Raji (cell line): ENCODE results near the gene LGALS8.

Experiments
- POLR2A ChIP-seq: IDR thresholded peaks from 2 replicates; pipeline ENCODE4 v1.6.1; 2011; ENCODE audit warnings: low read depth, low read length, control low read depth; ENCODE audit not compliant: insufficient read depth

Gene LGALS8

DNA sequence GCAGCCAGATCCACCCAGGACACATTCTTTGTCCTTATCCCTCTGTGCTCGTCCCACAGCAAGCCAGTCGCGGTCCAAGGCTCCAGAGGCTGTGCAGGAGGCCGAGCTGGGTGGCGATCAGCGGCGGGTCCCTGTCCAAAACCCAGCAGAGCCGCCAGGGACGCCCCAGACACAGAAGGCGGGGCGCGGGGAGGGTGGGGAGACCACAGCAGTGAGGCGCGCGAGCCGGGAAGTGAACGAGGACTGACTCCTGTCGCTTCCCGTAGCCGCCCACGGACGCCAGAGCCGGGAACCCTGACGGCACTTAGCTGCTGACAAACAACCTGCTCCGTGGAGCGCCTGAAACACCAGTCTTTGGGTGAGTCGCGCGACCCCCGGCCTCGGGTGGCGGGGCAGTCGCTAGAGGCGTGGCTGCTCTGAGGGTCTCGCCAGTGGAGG is at the start of gene LGALS8:
Gene LGALS8 (plus strand): TSS at position 279 of the 438 bp plus-strand sequence. CDS start 2,089 bp downstream, outside the sequence.
- no peak for TF ChIP-seq POLR2A

DNA sequence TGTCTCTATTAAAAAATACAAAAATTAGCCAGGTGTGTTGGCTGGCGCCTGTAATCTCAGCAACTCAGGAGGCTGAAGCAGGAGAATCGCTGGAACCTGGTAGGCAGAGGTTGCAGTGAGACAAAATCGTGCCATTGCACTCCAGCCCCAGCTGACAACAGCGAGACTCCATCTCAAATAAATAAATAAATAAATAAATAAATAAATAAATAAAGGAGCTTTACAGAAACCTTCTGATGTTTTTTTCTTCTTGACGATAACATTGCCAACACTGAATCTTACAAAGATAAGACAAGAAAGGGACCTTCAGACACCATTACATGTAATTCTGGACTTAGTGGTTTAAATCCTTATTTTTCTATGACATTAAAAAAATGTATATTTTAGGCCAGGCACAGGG is 47.8 kb upstream of the LGALS8 start:
- TF ChIP-seq POLR2A, result no peak

DNA sequence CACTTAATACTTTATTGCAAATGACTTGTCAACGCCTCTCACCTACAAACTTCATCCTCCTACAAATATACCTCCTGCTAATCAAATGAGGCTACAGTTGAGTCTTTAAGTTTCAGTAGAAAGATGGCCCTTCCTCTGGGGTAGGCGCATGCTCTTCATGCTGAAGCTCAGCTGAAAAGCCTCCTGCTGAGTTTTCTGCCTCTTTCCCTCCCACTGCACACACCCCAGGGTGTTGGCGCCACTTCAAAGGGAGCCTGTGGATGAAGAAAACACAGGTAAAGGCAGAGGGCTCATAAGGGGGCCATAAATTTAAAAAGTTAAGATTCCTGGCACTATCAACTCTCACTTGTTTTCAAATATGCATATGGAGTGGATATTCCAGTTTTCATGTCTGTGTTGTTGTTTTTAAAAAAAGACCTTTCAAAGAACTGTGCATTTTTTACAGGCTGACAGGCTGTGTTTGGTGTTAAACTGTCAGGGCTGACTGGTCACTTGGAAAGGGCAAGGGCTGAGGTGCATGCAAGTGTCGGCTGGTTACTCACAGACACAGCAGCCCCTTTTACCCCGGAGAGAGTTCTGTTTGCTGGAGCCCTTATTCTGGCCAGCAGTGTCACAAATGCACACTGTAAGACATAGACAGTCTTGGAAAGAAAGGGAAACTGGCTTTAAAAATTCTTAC is 42.9 kb upstream of the LGALS8 start:
- TF ChIP-seq POLR2A, result no peak

DNA sequence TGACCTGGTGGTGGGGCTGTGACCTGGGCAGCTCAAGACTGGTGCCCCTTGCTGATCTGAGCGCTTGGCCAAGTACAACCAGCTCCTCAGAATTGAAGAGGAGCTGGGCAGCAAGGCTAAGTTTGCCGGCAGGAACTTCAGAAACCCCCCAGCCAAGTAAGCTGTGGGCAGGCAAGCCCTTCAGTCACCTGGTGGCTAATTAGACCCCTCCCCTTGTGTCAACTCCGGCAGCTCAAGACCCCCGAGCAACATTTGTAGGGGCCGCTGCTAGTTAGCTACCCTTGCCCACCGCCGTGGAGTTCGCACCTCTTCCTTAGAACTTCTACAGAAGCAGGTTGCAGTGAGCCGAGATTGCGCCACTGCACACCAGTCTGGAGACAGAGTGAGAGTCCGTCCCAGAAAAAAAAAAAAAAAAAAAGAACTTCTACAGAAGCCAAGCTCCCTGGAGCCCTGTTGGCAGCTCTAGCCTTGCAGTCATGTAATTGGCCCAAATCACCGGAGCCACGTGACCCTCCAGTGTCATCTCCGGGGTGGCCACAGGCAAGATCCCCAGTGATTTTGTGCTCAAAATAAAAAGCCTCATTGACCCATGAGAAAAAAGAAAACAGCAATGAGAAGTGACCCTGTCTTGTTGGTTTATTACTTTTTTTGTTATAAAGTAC is 39.3 kb upstream of the LGALS8 start:
- TF ChIP-seq POLR2A, result no peak

DNA sequence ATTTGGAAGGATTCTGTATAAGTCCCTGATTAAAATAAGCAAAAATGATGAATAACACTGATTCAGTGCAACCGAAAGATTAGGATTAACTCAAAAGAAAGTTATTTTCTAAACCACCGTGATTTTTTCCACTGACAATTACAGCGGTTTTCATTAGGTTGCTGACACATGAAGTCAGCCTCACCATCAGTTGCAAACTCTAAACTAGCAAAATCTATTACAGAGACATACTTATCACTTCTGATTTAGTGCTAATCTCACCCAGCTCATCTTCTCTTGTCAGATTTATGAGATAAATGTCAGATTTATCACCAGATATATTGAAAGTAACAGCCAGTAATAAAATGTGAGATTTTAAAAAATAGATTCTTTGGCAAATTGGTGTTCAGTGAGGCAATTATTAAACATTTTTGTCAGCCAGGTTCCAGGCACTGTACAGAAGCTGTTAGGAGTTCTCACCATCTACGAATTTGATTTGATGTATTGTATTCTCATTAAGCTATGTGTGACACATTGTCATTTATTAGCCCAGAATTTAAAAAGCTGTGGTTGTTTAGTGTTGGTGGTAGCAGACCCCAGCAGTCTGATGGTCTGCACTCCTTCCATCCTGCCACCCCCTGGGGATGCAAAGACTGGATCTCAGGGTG is 37.3 kb upstream of the LGALS8 start:
- TF ChIP-seq POLR2A, result no peak

DNA sequence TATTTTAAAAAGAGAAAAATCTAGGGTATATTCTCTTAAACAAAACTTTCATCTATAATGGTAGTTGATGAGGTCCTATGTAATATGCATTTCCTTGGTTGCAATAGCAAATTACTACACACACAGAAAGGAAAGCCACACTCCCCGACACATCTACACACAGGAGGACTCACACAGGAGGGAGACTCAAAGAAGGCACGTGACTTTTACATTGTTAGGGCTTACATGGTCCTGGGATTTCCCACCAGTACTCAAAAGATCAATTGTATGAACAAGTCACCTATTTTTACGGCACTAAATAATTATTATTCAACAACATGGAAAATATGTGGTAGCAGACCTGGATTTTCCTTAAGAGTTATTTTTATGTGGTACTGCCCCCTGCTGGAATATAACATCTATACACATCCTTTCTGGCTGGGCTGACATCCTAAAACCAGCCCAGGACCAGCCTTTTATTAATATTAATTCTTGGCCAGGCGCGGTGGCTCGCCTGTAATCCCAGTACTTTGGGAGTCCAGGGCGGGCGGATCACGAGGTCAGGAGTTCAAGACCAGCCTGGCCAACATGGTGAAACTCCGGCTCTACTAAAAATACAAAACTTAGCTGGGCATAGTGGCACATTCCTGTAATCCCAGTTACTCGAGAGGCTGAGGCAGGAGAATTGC is 33.9 kb upstream of the LGALS8 start:
- no peak for TF ChIP-seq POLR2A

DNA sequence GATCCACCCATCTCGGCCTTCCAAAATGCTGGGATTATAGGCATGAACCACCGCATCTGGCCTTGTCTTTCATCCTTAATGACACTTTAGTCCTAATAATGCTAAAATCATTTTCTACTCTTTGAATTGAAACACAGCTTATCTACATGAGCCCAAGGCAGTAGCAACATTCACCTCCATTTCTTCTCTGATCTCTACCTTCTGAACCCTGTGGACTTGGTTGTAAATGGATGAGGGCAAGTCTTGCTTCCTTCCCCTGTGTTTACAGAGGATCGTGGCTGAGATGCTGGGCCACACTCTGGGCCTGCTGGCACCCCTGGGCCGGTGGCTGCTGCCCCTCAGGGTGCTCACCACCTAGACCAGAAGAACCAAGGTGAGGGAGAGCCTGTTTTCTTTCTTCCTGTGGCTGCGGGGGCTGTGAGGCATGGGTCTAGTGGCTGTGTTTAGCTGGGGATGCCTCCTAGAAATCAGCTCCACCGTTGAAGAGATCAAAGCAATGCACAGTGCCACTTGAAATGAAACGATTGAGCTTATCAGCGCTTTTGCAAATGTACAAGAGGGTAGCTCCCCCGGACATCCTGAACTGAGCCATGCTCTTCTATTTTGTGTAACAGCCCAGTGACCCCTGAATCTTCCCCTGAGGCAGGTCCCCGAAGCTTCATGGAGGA is 32.2 kb upstream of the LGALS8 start:
- TF ChIP-seq POLR2A, result no peak

DNA sequence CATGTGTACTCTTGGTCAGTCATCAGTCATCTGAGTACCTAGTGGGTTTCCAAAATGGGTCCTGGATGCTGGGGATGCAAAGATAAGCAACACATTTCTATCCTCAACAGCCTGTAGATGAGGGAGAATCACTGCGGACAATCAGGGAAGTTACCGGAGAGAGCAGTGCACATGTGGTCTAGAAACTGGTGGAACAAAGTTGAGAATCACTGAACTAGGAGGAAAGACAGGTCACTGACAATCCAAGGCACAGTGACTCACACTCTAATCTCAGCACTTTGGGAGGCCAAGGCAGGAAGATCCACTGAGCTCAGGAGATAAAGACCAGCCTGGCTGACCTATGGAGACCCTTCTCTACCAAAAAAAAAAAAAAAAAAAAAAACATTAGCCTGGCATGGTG is 31.4 kb upstream of the LGALS8 start:
- TF ChIP-seq POLR2A, result no peak

DNA sequence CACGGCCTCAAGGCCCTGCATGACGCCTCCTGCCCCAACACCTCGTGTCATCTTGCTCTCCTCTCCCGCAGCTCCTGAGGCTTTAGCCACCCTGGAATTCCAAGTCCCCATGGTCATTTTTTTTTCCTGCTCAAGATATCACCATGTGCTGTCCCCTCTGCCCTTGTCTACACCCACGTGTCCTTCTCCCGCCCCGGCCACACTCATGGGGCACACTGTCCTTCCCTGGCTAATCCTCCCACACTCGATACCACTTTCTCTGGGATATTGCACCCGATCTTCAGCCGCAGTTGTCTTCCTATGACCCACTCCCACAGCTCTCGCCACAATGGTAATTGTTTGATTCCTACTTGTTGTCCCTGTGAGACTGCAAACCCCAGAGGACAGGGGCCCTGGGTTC is 29.7 kb upstream of the LGALS8 start:
- TF ChIP-seq POLR2A, result no peak

DNA sequence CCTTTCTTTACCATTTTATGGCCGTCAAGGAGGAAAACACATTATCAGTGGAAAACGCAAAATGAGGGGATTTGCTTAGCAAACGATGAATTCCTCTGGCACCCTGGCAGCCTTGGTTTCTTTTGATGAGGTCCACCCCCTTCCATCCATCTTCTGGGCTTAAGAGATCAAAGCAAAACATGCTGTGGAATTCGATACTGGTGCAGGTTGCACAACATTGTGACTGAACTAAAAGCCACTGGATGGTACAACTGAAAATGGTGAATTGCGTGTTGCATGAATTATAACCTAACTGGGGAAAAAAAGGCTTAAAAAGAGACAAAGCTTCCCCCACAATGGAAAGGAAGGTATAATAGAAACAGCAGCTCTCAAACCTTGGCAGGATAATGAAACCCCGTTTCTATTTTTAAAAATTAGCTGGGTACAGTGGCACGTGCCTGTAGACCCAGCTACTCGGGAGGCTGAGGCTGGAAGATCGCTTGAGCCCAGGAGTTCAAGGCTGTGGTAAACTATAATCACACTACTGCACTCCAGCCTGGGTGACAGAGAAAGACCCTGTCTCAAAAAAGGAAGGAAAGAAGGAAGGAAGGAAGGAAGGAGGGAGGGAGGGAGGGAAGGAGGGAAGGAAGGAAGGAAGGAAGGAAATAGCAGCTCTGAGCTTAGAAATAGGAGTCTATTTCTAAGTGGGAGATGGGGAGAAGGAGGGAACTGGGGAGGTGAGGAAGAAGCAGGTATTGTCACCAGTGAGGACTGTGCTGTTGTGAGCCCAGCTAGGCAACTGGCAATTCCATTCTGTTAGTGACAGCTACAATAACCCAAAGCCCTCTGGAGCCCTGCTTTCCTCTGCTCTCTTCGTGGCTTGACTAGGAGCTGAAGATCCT is 29.0 kb upstream of the LGALS8 start:
- no peak for TF ChIP-seq POLR2A

DNA sequence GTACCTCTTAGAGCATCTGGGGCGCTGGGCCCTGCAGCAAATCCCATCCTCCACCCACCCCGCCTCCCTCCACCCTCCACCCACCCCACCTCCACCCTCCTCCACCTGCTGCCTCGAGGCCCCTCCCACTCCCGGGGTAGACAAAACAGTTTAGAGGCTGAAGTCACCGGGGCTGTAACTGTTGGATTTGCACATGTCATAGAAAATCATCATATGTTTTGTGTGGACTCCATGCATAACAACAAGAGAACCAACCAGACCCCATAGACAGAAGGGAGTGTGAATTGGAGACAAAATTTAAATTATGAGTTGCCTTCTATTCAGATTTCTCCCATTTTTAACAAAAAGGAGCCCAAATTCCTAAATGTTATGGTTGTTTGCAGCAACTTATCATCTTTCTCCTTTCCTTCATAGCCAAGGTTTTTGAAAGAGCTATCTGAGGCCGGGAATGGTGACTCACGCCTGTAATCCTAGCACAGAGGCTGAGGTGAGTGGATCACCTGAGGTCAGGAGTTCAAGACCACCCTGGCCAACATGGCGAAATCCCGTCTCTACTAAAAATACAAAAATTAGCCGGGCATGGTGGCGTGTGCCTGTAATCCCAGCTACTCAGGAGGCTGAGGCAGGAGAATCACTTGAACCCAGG is 28.2 kb upstream of the LGALS8 start:
- no peak for TF ChIP-seq POLR2A

DNA sequence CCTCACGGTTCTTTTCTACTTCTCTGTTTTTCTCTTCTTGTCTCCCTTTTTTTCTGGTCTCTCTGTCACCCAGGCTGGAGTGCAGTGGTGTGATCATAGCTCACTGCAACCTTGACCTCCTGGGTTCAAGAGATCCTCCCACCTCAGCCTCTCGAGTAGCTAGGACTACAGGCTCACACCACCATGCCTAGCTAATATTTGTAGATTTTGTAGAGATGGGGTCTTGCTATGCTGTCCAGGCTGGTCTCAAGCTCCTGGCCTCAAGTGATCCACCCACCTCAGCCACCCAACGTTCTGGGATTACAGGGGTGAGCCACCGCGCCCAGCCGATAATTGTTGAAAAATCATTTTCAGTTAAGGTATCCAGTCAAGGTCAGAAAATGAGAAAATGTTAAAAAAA is 25.9 kb upstream of the LGALS8 start:
- no peak for TF ChIP-seq POLR2A

DNA sequence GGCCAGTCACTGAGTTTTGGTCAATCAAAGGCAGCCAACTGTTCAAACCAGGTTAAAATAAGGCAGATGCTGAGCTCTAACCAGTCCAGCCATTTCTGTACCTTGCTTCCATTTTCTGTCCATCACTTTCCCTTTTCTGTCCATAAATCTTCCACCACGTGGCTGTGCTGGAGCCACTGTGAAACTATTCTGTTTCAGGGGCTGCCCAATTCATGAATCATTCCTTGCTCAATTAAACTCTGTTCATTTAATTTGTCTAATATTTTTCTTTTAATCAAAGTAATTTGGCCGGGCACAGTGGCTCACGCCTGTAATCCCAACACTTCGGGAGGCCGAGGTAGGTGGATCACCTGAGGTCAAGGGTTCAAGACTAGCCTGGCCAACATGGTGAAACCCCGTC is 22.7 kb upstream of the LGALS8 start:
- TF ChIP-seq POLR2A, result no peak

DNA sequence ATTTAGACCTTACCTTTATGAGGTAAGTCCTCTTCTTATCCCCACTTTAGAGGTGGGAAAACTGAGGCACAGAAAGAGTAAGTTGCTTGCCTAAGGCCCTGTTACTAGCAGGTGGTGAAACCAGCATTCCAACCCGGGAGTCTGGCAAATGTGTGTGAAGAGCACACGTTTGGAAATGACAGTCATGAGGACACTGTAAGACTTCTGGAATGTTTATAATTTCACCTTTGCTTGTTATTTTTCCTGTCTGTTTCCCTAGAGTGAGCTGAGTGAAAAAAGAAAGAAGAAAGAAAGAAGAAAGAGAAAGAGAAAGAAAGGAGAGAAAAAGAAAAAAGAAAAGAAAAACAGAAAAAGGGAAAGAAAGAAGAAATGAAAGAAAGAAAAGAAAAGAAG is 21.2 kb upstream of the LGALS8 start:
- TF ChIP-seq POLR2A, result no peak

DNA sequence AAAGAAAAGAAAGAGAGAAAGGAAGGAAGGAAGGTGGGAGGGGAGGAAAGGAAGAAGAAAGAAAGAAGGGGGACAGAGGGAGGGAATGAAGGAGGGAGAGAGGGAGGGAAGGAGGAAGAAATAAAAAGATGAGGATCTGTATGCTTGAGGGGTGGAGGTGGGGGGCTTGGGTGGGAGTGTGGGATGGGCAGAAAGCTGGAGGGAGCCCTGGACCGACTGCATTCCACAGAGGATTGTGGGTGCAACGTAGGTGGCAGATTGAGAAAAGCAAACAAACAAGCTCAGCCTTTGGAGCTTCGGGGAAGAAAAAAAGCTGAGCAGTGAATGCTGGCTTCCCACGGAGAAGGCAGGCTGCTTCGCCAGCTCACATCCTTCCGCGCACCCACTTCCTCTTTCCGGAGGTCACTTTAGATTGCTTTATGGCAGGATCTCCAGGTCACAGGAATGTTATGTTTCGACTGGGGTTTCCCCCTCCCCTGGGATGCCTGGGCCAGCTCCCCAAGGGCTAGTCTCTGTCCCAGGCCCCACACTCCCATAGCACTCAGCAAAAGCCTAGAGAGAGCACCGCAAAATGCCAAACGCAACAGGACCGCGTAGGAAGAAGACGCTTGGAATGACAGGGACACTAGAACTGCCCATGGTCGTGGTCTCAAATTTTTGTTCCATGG is 20.7 kb upstream of the LGALS8 start:
- TF ChIP-seq POLR2A, result no peak
